HG03457 (cell line): ENCODE measurements around the gene LRRC75A.
"Not testable (repeated sequence)": the region's sequence is repeated elsewhere in the genome, so short reads cannot be mapped to it uniquely, and the experiment has no call there.

Experiments used
- ATAC-seq: cut with Tn5 transposase; IDR thresholded peaks from one replicate; pipeline ENCODE4 v1.9.1; 2021; ENCODE audit warnings: moderate number of reproducible peaks; ENCODE audit not compliant: unreplicated experiment

LRRC75A gene

GRCh38 chr17:16491703-16492612 lies at the start of gene LRRC75A:
Gene LRRC75A, minus strand, starts transcription at chr17:16492193. Its CDS starts 203 bp downstream, at chr17:16491990.
- ATAC-seq = no peak

GRCh38 chr17:16537130-16537458 lies 45.1 kb upstream of the LRRC75A start:
- no peak for ATAC-seq

GRCh38 chr17:16534236-16534635 lies 42.2 kb upstream of the LRRC75A start:
- ATAC-seq = no peak

GRCh38 chr17:16529906-16530305 lies 37.9 kb upstream of the LRRC75A start:
- no peak for ATAC-seq

- ATAC-seq = no peak
Measured at GRCh38 chr17:16527298-16527697, 35.3 kb upstream of the LRRC75A start.

GRCh38 chr17:16525556-16525955 lies 33.6 kb upstream of the LRRC75A start:
- not testable (repeated sequence) for ATAC-seq

- ATAC-seq = peak; percentile 55
Measured at GRCh38 chr17:16521070-16521727, 29.2 kb upstream of the LRRC75A start.

GRCh38 chr17:16519021-16519420 lies 27.0 kb upstream of the LRRC75A start:
- no peak for ATAC-seq

GRCh38 chr17:16517477-16517876 lies 25.5 kb upstream of the LRRC75A start:
- ATAC-seq = no peak

GRCh38 chr17:16516594-16517051 lies 24.6 kb upstream of the LRRC75A start:
- ATAC-seq = no peak

GRCh38 chr17:16515933-16516332 lies 23.9 kb upstream of the LRRC75A start:
- no peak for ATAC-seq

- ATAC-seq = no peak
Measured at GRCh38 chr17:16513873-16514272, 21.9 kb upstream of the LRRC75A start.

GRCh38 chr17:16512011-16512410 lies 20.0 kb upstream of the LRRC75A start:
- ATAC-seq = no peak

- no peak for ATAC-seq
Measured at GRCh38 chr17:16511593-16511992, 19.6 kb upstream of the LRRC75A start.

GRCh38 chr17:16507918-16508533 lies 16.0 kb upstream of the LRRC75A start:
- no peak for ATAC-seq

GRCh38 chr17:16506188-16506587 lies 14.2 kb upstream of the LRRC75A start:
- no peak for ATAC-seq

- no peak for ATAC-seq
Measured at GRCh38 chr17:16504984-16505383, 13.0 kb upstream of the LRRC75A start.

GRCh38 chr17:16496820-16497489 lies 5.0 kb upstream of the LRRC75A start:
- ATAC-seq = no peak

- ATAC-seq = no peak
Measured at GRCh38 chr17:16495980-16496819, 4.2 kb upstream of the LRRC75A start.

- ATAC-seq = no peak
Measured at GRCh38 chr17:16495561-16495960, 3.6 kb upstream of the LRRC75A start.
